Measurements from ENCODE around the gene ATOSB. TPM values are rescaled to one million over a fixed set of nuclear protein-coding genes. Genes with fewer than 3 reads are reported as not detected.

ATOSB gene
- total and polyA plus RNA-seq, 9 of the 15 experiments (the other 6 are each of a cell fraction or from before 2014, with no cell fraction given) = 0.45 to 8.0 (median 4.2) TPM

DNA sequence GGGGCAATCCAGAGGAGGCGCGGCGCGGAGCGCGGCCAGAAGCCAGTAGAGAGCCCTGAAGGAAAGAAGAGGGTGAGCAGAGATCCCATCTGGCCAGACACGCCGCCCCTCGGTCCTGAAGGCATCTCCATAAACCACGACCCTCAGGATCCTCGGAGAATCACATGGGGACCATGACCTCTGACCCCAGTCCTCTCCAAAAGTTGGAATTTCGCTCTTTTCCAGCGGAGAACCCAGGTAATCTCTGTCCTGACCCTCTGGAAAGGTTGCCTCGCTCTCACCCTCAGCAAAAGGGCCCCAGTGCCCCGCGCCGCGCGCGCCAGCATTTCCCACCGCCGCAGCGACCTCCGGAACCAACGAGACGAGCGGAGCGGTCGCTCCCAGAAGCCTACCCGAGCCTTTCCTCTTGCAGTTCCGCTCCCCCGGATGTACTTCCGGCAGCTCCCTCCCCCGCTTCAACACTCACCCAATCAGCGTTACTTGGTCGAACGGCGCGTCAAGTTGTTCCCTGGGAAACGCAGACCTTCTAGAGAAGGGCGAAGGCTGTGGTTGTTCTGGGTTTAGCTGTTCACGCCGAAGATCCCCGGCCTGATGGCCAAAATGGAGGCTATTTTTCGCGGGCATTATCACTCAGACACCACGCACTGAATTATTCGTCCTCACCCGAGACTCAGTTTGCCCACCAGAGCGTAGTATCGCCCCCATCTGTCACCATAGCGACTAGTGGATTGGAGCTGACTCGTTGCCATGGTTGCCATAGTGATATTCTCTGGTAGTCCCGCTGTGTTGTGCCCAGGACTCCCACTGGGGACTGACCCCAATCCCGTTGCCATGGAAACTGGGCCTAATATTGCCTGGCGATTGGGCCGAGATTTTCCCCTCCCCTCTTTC lies 12.6 kb downstream of the ATOSB start, which contains the start of gene STOML2 (continued):
- TF ChIP-seq, protein P1, sequence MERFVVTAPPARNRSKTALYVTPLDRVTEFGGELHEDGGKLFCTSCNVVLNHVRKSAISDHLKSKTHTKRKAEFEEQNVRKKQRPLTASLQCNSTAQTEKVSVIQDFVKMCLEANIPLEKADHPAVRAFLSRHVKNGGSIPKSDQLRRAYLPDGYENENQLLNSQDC (CRISPR knock-in tag; IDR thresholded peaks at IDR 0.05) = no peak
- TF ChIP-seq SRF (CRISPR knock-in tag; IDR thresholded peaks at IDR 0.05) (0 out of 4 replicates have a peak, but pooled peaks of 1 of the 2 experiments have one; percentile 29), ZNF408 (CRISPR knock-in tag; IDR thresholded peaks at IDR 0.05; ENCODE audit: low read depth) (no peak), CXXC5 (CRISPR knock-in tag; IDR thresholded peaks at IDR 0.05) (peak; percentile 72), NFIC (IDR thresholded peaks at IDR 0.05) (peak; percentile 43; the same call in 1 of the 2 replicates), RBM34 (IDR thresholded peaks at IDR 0.05; ENCODE audit: borderline replicate concordance, insufficient read depth, low read length) (no peak), TFAM (CRISPR knock-in tag; conservative IDR thresholded peaks at IDR 0.05) (no peak), MAFG (tag; conservative IDR thresholded peaks at IDR 0.05) (no peak), PRMT5 (CRISPR knock-in tag; IDR thresholded peaks at IDR 0.05) (no peak), FOXM1 (IDR thresholded peaks at IDR 0.05; ENCODE audit: low read depth) (no peak), FOXM1 (CRISPR knock-in tag; IDR thresholded peaks at IDR 0.05; ENCODE audit: low read depth) (no peak), IFI16 (CRISPR knock-in tag; IDR thresholded peaks at IDR 0.05) (no peak), MTA2 (IDR thresholded peaks at IDR 0.05; ENCODE audit: low read depth) (peak; percentile 22; the same call in 1 of the 2 replicates), ZNF445 (CRISPR knock-in tag; IDR thresholded peaks at IDR 0.05; ENCODE audit: low read depth) (no peak), CHD4 (IDR thresholded peaks at IDR 0.05; ENCODE audit: insufficient read depth, insufficient replicate concordance, low read depth, low read length, poor library complexity, severe bottlenecking) (no peak), TGIF2 (CRISPR knock-in tag; IDR thresholded peaks at IDR 0.05) (no peak), CBX2 (IDR thresholded peaks at IDR 0.05; ENCODE audit: insufficient read depth, low read length, poor library complexity, severe bottlenecking) (no peak), SMARCE1 (IDR thresholded peaks at IDR 0.05) (no peak), ZNF197 (CRISPR knock-in tag; IDR thresholded peaks at IDR 0.05; ENCODE audit: low read depth) (no peak), FUS (optimal IDR thresholded peaks at IDR 0.05; ENCODE audit: low read depth, low read length) (no peak), SPI1 (IDR thresholded peaks at IDR 0.05; ENCODE audit: borderline replicate concordance, low read depth, low read length) (0 out of 2 replicates have a peak, but pooled peaks have one; percentile 30)
- TF ChIP-seq, protein P2, sequence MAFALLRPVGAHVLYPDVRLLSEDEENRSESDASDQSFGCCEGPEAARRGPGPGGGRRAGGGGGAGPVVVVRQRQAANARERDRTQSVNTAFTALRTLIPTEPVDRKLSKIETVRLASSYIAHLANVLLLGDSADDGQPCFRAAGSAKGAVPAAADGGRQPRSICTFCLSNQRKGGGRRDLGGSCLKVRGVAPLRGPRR (CRISPR knock-in tag; IDR thresholded peaks at IDR 0.05) = no peak
- TF ChIP-seq, protein P3, sequence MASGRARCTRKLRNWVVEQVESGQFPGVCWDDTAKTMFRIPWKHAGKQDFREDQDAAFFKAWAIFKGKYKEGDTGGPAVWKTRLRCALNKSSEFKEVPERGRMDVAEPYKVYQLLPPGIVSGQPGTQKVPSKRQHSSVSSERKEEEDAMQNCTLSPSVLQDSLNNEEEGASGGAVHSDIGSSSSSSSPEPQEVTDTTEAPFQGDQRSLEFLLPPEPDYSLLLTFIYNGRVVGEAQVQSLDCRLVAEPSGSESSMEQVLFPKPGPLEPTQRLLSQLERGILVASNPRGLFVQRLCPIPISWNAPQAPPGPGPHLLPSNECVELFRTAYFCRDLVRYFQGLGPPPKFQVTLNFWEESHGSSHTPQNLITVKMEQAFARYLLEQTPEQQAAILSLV (tag; IDR thresholded peaks at IDR 0.05) = no peak
- TF ChIP-seq, protein P4, sequence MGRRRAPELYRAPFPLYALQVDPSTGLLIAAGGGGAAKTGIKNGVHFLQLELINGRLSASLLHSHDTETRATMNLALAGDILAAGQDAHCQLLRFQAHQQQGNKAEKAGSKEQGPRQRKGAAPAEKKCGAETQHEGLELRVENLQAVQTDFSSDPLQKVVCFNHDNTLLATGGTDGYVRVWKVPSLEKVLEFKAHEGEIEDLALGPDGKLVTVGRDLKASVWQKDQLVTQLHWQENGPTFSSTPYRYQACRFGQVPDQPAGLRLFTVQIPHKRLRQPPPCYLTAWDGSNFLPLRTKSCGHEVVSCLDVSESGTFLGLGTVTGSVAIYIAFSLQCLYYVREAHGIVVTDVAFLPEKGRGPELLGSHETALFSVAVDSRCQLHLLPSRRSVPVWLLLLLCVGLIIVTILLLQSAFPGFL (CRISPR knock-in tag; IDR thresholded peaks at IDR 0.05) = no peak
